HepG2 (cell line): ENCODE data around the gene DENND2D. TPM values are rescaled to one million over a fixed set of nuclear protein-coding genes. Genes with fewer than 3 reads are reported as not detected.

Source experiments
- AHDC1 ChIP-seq: sonication (generic); formaldehyde crosslinking; IDR thresholded peaks from 2 replicates; pipeline ENCODE4 v1.5.1; 2020; ENCODE audit warnings: mild to moderate bottlenecking, missing genetic modification reagents, borderline replicate concordance
- ATAD3A ChIP-seq: sonication (generic); formaldehyde crosslinking; IDR thresholded peaks from 2 replicates; pipeline ENCODE4 v1.4.0; 2020; ENCODE audit warnings: missing genetic modification reagents
- EP300 ChIP-seq, 3 experiments: sonication (generic) in 1 of 3; formaldehyde crosslinking in 1 of 3; IDR thresholded peaks; 2 replicates each; pipeline versions ENCODE4 v1.5.1 to v1.6.1; 2011 to 2020; ENCODE audit warnings: low read depth in 2 of 3, low read length in 2 of 3, borderline replicate concordance in 1 of 3, improper control_type of control experiment in 1 of 3, mild to moderate bottlenecking in 1 of 3, missing genetic modification reagents in 1 of 3, moderate library complexity in 1 of 3
- FOXA1 ChIP-seq, 2 experiments: fragments of 450-650 bp in 1 of 2; sonication (generic) in 1 of 2; formaldehyde crosslinking in 1 of 2; IDR thresholded peaks; 2 replicates each; pipeline versions ENCODE4 v1.4.0 to v1.6.1; 2016 to 2020; ENCODE audit warnings: missing genetic modification reagents in 1 of 2
- KDM2A ChIP-seq: sonication (generic); formaldehyde crosslinking; IDR thresholded peaks from 2 replicates; pipeline ENCODE4 v1.4.0; 2020; ENCODE audit warnings: low read depth, missing genetic modification reagents, borderline replicate concordance
- KLF13 ChIP-seq: sonication (generic); formaldehyde crosslinking; IDR thresholded peaks from 2 replicates; pipeline ENCODE4 v1.4.0; 2020; ENCODE audit warnings: mild to moderate bottlenecking, missing genetic modification reagents
- MAF1 ChIP-seq: sonication (generic); formaldehyde crosslinking; IDR thresholded peaks from 2 replicates; pipeline ENCODE4 v1.5.0; 2020; ENCODE audit warnings: missing genetic modification reagents, borderline replicate concordance
- PAX8 ChIP-seq: sonication (generic); formaldehyde crosslinking; IDR thresholded peaks from 2 replicates; pipeline ENCODE4 v1.8.0; 2022; ENCODE audit warnings: mild to moderate bottlenecking, missing genetic modification reagents, borderline replicate concordance
- POLR2AphosphoS2 ChIP-seq: IDR thresholded peaks from 2 replicates; pipeline ENCODE4 v1.6.1; 2011; ENCODE audit warnings: low read depth, low read length, improper control_type of control experiment
- PRMT3 ChIP-seq: sonication (generic); formaldehyde crosslinking; IDR thresholded peaks from 2 replicates; pipeline ENCODE4 v1.8.1; 2022; ENCODE audit warnings: low read depth, mild to moderate bottlenecking, moderate library complexity, missing genetic modification reagents, borderline replicate concordance
- RFX1 ChIP-seq: fragments of 450-650 bp; IDR thresholded peaks from 2 replicates; pipeline ENCODE4 v1.6.1; 2017
- STAG1 ChIP-seq: sonication (generic); formaldehyde crosslinking; IDR thresholded peaks from 2 replicates; pipeline ENCODE4 v1.4.0; 2020; ENCODE audit warnings: missing genetic modification reagents
- YEATS4 ChIP-seq: sonication (generic); formaldehyde crosslinking; IDR thresholded peaks from 2 replicates; pipeline ENCODE4 v1.4.0; 2020; ENCODE audit warnings: missing genetic modification reagents, borderline replicate concordance
- ZNF577 ChIP-seq: sonication (generic); formaldehyde crosslinking; IDR thresholded peaks from 2 replicates; pipeline ENCODE4 v1.4.0; 2020; ENCODE audit warnings: mild to moderate bottlenecking, low read depth, missing genetic modification reagents, borderline replicate concordance
- ZNF770 ChIP-seq: sonication (generic); formaldehyde crosslinking; IDR thresholded peaks from 2 replicates; pipeline ENCODE4 v1.5.0; 2020; ENCODE audit warnings: mild to moderate bottlenecking, missing genetic modification reagents
- ZNF883 ChIP-seq: sonication (generic); formaldehyde crosslinking; IDR thresholded peaks from 2 replicates; pipeline ENCODE4 v1.5.1; 2020; ENCODE audit warnings: mild to moderate bottlenecking, missing genetic modification reagents; ENCODE audit errors: not compliant biosample characterization
- polyA plus RNA-seq, 8 experiments: library from polyadenylated mRNA; depleted of rRNA in 3 of 8; stranded (reverse) in 7 of 8; unstranded in 1 of 8; fragments of >200 nt; fragmentation: Illumina TruSeq in 4 of 8; extraction: Trizol in 4 of 8; gene quantifications; 2 replicates each; pipeline versions ENCODE4 v1.2.1 to v1.2.3, GENCODE V29; 2011 to 2016; ENCODE audit warnings: low read depth in 4 of 8, missing spikeins in 1 of 8, mixed read lengths in 1 of 8; ENCODE audit not compliant: insufficient read depth in 1 of 8
- total RNA-seq, 5 experiments: library from RNA; depleted of rRNA; stranded (reverse); fragments of >200 nt; fragmentation: Illumina TruSeq; extraction: Trizol; gene quantifications; 2 replicates each; pipeline ENCODE4 v1.2.3, GENCODE V29; 2016; ENCODE audit warnings: low read depth in 1 of 5
- TF ChIP-seq, protein P1 (sequence below): sonication (generic); formaldehyde crosslinking; IDR thresholded peaks from 2 replicates; pipeline ENCODE4 v1.4.0; 2020; ENCODE audit warnings: missing genetic modification reagents, borderline replicate concordance

The DENND2D gene
- total and polyA plus RNA-seq, 2 of the 13 experiments (the other 11 are each of a cell fraction or from before 2014, with no cell fraction given): 0.04 TPM; not detected in 1

GRCh38 chr1:111222308-111223125, 22.1 kb upstream of the DENND2D start (continued):
- TF ChIP-seq, protein P1, sequence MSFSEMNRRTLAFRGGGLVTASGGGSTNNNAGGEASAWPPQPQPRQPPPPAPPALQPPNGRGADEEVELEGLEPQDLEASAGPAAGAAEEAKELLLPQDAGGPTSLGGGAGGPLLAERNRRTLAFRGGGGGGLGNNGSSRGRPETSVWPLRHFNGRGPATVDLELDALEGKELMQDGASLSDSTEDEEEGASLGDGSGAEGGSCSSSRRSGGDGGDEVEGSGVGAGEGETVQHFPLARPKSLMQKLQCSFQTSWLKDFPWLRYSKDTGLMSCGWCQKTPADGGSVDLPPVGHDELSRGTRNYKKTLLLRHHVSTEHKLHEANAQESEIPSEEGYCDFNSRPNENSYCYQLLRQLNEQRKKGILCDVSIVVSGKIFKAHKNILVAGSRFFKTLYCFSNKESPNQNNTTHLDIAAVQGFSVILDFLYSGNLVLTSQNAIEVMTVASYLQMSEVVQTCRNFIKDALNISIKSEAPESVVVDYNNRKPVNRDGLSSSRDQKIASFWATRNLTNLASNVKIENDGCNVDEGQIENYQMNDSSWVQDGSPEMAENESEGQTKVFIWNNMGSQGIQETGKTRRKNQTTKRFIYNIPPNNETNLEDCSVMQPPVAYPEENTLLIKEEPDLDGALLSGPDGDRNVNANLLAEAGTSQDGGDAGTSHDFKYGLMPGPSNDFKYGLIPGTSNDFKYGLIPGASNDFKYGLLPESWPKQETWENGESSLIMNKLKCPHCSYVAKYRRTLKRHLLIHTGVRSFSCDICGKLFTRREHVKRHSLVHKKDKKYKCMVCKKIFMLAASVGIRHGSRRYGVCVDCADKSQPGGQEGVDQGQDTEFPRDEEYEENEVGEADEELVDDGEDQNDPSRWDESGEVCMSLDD: no peak
- TF ChIP-seq RFX1: no peak
- TF ChIP-seq PAX8 (CRISPR knock-in tag): no peak
- peak; percentile 75; the same call in 1 of the 2 replicates for TF ChIP-seq KDM2A
- TF ChIP-seq MAF1: no peak
- no peak for TF ChIP-seq ZNF577 (CRISPR knock-in tag)
- no peak for TF ChIP-seq FOXA1 (IDR thresholded peaks at IDR 0.05)
- 0 out of 2 replicates have a peak, but pooled peaks have one; percentile 6 for TF ChIP-seq FOXA1 (CRISPR knock-in tag; IDR thresholded peaks at IDR 0.05)
- TF ChIP-seq ZNF883: no peak
- TF ChIP-seq KLF13 (CRISPR knock-in tag): no peak
- no peak for TF ChIP-seq POLR2AphosphoS2
- peak; percentile 62 for TF ChIP-seq ZNF770 (CRISPR knock-in tag)
- peak; percentile 98 for TF ChIP-seq STAG1 (CRISPR knock-in tag)
- no peak for TF ChIP-seq AHDC1 (CRISPR knock-in tag)
- no peak for TF ChIP-seq YEATS4 (CRISPR knock-in tag)
- no peak for TF ChIP-seq EP300 (IDR thresholded peaks at IDR 0.05; ENCODE audit: low read depth in 2 of 2, low read length in 2 of 2)
- TF ChIP-seq EP300 (CRISPR knock-in tag; IDR thresholded peaks at IDR 0.05; ENCODE audit: borderline replicate concordance): no peak
- TF ChIP-seq ATAD3A (CRISPR knock-in tag): no peak
- TF ChIP-seq PRMT3 (CRISPR knock-in tag): no peak
